Activated CD4-positive, alpha-beta memory T cell treated with anti-CD3 and anti-CD28 coated beads, Interleukin-2, amount 10 ng/mL, durations not matched to agents 7 days and 5 days (primary cell): Measurements from ENCODE around the gene UBL4B. TPM values are rescaled to one million over a fixed set of nuclear protein-coding genes. Genes with fewer than 3 reads are reported as not detected.
A peak's percentile ranks its signal among the peaks of the same experiment; 100 is the strongest.
"Not testable (repeated sequence)": the region's sequence is repeated elsewhere in the genome, so short reads cannot be mapped to it uniquely, and the experiment has no call there.

Experiments
- CTCF ChIA-PET: fragments of 350-600 bp; sonication (Branson Sonifier 250); formaldehyde crosslinking; loops from one replicate; lab custom pipeline; 2021; ENCODE audit warnings: antibody characterized with exemption, inconsistent platforms; lab: Charles Lee
- POLR2A ChIA-PET: fragments of 350-600 bp; sonication (Branson Sonifier 250); formaldehyde crosslinking; loops from one replicate; lab custom pipeline; 2021; ENCODE audit warnings: antibody characterized with exemption; lab: Charles Lee
- DNase-seq: peaks from one replicate; pipeline ENCODE4 v3.0.0-alpha.2; 2020
- H3K27ac Mint-ChIP-seq: one replicate; pipeline ENCODE4 v1.8.0; 2021; ENCODE audit warnings: mild to moderate bottlenecking, mixed read lengths
- H3K27me3 Mint-ChIP-seq: one replicate; pipeline ENCODE4 v1.8.0; 2021; ENCODE audit warnings: mixed read lengths
- H3K36me3 Mint-ChIP-seq: one replicate; pipeline ENCODE4 v1.8.0; 2021; ENCODE audit warnings: low read depth, mixed read lengths
- H3K4me1 Mint-ChIP-seq: one replicate; pipeline ENCODE4 v1.8.0; 2021; ENCODE audit warnings: mixed read lengths
- H3K4me3 Mint-ChIP-seq: one replicate; pipeline ENCODE4 v1.8.0; 2021; ENCODE audit warnings: mild to moderate bottlenecking, mixed read lengths
- H3K9me3 Mint-ChIP-seq: one replicate; pipeline ENCODE4 v1.8.0; 2021; ENCODE audit warnings: mixed read lengths
- total RNA-seq, 2 experiments: library from RNA; stranded (reverse); gene quantifications; one replicate each; pipeline ENCODE4 v1.2.3, GENCODE V29; 2021

UBL4B gene
- total RNA-seq, 2 experiments from 2014 or later, result not detected

DNA sequence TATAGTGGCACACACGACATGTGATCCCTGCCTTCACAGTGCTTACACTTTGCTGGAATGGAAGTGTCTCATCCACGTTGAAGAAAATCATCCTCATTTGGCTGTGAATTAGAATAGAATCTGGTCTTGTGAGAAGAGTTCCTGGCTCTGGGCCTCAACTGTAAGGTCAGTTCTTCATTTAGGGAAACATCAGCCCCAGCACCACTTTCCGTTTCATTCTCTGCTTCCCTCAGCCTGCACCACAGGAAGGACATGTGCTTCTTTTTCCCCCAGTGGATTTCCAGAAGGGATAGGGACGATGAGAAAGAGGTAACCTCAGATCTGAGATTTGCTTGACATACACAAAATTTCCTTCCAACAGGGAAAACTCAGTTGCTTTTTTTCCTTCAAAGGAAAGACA is 38.1 kb upstream of the UBL4B start:
- no peak overlapping the region for H3K27ac Mint-ChIP-seq
- peaks cover 56% of the 10 kb centered on the region for H3K27me3 Mint-ChIP-seq
- ChIA-PET CTCF (no interaction called here), POLR2A (no interaction called here)
- no peak overlapping the region for H3K4me3 Mint-ChIP-seq
- H3K9me3 Mint-ChIP-seq, result no peaks in the 10 kb centered on the region
- H3K36me3 Mint-ChIP-seq, result no peaks in the 10 kb centered on the region
- peaks cover 1% of the 10 kb centered on the region for H3K4me1 Mint-ChIP-seq
- no peak for DNase-seq

DNA sequence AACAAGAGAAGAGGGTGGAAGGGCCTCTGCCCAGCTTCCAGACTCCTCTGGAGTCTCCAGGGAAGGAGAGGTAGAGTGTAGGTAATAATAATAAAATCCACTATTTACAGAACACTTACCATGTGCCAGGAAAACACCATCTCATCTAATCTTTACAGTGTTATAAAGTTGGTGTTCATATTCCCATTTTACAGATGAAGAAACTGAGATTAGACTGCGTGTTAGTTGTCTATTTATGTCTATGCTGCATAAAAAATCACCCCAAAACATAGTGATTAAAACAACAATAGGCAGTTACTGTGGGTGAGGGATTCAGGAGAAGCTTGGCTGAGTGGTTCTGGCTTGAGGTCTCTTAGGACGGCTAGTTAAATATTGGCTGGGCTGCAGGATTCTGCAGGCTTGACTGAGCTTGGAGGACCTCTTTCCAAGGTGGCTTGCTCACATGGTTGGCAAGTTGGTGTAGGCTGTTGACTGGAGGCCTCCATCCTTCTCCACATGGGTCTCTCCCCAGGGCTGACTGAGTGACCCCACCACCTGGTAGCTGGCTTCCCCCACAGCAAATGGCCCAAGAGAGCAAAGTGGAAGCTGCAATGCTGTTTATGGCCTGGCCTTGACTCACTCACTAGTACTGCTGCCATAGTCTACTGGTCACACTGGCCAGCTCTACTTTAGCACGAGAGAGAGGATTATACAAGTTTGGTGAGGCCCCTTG is 35.3 kb upstream of the UBL4B start:
- Mint-ChIP-seq H3K36me3 (no peaks in the 10 kb centered on the region), H3K4me3 (no peak overlapping the region), H3K27ac (no peak overlapping the region), H3K9me3 (no peaks in the 10 kb centered on the region), H3K27me3 (peaks cover 38% of the 10 kb centered on the region), H3K4me1 (no peaks in the 10 kb centered on the region)
- POLR2A ChIA-PET, result no interaction called here
- DNase-seq, result no peak
- CTCF ChIA-PET, result interaction anchor here (0.8 to 2.8 kb wide), 3 partner anchors 14 to 29 kb away, joined by 3 to 12 read pairs (median 3); no protein-coding TSS in a partner anchor

DNA sequence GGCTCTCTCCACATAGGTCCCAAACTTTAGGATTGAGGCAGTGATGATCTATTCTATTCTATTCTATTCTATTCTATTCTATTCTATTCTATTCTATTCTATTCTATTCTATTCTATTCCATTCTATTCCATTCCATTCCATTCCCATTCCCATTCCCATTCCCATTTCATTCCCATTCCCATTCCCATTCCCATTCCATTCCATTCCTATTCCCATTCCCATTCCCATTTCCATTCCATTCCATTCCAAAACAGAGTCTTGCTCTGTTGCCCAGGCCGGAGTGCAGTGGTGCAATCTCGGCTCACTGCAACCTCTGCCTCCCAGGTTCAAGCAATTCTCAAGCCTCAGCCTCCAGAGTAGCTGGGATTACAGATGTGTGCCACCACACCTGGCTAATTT is 32.2 kb upstream of the UBL4B start:
- H3K27ac Mint-ChIP-seq, H3K9me3 Mint-ChIP-seq, POLR2A ChIA-PET, DNase-seq, CTCF ChIA-PET, H3K4me3 Mint-ChIP-seq, H3K36me3 Mint-ChIP-seq: not testable (repeated sequence)
- Mint-ChIP-seq H3K27me3 (peaks cover 39% of the 10 kb centered on the region), H3K4me1 (peaks cover 10% of the 10 kb centered on the region)

DNA sequence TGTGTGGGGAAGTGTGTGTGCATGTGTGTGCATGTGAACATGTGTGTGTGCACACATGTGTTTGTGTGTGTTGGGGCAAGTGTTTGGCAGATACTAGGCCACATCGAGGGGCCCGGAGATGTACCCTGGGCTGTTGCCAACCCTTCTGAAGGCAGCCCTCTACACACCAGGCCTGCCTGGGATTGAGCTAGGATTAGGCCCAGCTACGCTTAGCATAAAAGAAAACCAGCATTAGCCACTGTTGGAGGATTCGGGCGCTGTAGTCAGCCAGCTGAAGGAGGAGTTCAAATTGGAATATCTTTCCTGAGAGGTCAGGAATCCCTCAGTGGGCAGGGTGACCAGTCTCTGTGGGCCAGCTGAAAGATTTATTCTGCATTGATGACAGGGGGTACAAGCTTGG is 31.2 kb upstream of the UBL4B start:
- no peaks in the 10 kb centered on the region for H3K36me3 Mint-ChIP-seq
- POLR2A ChIA-PET, result interaction anchor here (0.6 to 1.4 kb wide), 2 partner anchors 11 to 16 kb away, joined by 3 to 4 read pairs; no protein-coding TSS in a partner anchor
- CTCF ChIA-PET, result interaction anchor here (0.8 to 3.0 kb wide), 5 partner anchors 10 to 24 kb away, joined by 3 to 13 read pairs (median 6); no protein-coding TSS in a partner anchor

DNA sequence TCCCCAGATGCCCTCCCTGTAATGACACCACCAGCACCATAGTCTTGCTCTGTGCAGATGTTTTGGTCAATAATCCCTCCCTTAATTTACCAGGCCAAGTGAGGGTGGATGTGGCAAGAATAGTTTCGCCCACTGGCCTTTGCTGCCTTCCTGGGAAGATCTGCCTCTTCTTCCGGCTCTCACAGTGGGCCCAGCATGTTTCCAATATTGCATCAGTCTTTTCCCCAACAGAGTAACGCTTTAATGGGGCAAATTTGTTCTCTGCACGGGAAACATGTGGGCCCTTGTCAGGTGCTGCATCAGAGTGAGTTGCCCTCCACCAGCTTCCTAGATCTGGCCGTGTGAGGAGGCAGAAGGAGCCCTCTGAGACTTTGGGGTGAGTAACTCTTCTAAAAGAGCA is 29.8 kb upstream of the UBL4B start:
- Mint-ChIP-seq H3K36me3 (no peaks in the 10 kb centered on the region), H3K27me3 (peaks cover 51% of the 10 kb centered on the region), H3K27ac (no peak overlapping the region), H3K4me1 (peaks cover 10% of the 10 kb centered on the region), H3K4me3 (no peak overlapping the region), H3K9me3 (no peaks in the 10 kb centered on the region)
- DNase-seq, result no peak
- POLR2A ChIA-PET, result interaction anchor here (1.2 to 1.4 kb wide), 2 partner anchors 9 to 48 kb away, joined by 4 read pairs; partner anchors contain the start of gene STRIP1
- CTCF ChIA-PET, result interaction anchor here (0.9 to 3.0 kb wide), 6 partner anchors 9 to 53 kb away, joined by 3 to 13 read pairs (median 5); no protein-coding TSS in a partner anchor

More for the DNA sequence above, 31.2 kb upstream of the UBL4B start:
- Mint-ChIP-seq H3K9me3 (no peaks in the 10 kb centered on the region), H3K27me3 (peaks cover 43% of the 10 kb centered on the region), H3K27ac (no peak overlapping the region), H3K4me3 (no peak overlapping the region), H3K4me1 (peaks cover 10% of the 10 kb centered on the region)
- DNase-seq, result no peak

DNA sequence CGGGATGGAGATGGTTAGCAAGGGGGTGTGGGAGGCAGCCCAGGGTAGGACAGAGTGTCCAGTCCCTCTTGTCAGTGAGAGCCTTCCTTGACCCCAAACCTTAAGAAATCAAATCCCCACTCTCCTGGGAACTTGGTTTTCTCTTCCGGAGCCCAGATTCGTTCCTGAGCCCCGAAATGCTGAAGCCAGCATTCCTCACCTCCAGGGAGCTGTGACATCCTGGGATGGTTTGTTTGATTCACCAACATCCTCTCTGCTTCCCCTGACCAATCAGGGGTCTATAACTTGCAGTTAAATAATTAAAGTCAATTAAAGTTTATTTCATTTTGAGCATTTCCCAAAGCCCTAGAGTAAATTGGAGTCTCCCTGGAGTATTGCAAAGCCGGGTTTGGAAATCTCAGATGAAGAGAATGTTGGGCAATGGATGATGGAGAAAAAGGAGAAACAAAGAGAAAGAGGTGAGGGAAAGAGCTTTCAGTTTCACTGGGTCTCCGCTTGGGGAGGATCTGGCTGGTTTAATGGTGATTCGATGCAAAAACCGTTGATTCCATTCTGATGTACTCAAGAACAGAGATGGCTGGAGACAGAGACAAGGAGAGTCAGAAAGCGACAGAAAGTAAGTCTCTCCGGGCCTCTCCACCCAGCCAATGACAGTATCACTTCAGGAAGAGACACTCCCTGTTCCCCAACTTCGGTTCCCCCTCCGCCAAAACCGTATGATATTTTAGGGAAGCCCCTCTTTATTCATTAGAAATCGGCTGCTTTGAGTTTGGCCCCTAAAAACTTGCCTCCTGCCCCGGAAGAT is 29.0 kb upstream of the UBL4B start:
- Mint-ChIP-seq H3K9me3 (no peaks in the 10 kb centered on the region), H3K27me3 (peaks cover 54% of the 10 kb centered on the region), H3K4me1 (peaks cover 10% of the 10 kb centered on the region), H3K27ac (no peak overlapping the region), H3K36me3 (no peaks in the 10 kb centered on the region), H3K4me3 (peak overlapping the region; percentile 72)
- ChIA-PET POLR2A (no interaction called here), CTCF (interaction anchor here (0.9 to 3.0 kb wide), 5 partner anchors 9 to 80 kb away, joined by 3 to 13 read pairs (median 4); no protein-coding TSS in a partner anchor)
- no peak for DNase-seq

DNA sequence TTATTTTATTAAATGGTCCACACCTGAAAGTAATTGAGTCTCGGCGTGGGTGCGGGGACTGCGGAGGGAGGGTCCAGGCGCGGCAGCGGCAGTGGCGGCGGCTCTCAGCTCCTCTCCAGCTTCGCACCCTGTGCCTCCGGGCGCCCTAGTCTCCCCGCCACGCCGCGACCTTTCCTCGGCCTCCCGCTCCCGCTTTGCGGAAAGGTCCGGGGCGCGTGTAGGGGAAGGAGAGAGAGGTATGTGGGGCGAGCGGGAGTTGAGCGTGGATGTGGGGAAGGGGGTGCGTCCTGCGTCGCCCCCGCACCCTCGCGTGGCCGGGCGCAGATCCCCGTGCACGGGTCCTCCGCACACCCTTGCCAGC is 28.4 kb upstream of the UBL4B start:
- no peak for DNase-seq
- H3K4me3 Mint-ChIP-seq, result peak overlapping the region; percentile 72
- ChIA-PET CTCF (interaction anchor here (0.9 to 3.0 kb wide), 4 partner anchors 9 to 79 kb away, joined by 3 to 13 read pairs (median 5); no protein-coding TSS in a partner anchor), POLR2A (no interaction called here)
- no peak overlapping the region for H3K27ac Mint-ChIP-seq
- H3K4me1 Mint-ChIP-seq, result peaks cover 10% of the 10 kb centered on the region
- peaks cover 54% of the 10 kb centered on the region for H3K27me3 Mint-ChIP-seq
- no peaks in the 10 kb centered on the region for H3K36me3 Mint-ChIP-seq
- no peaks in the 10 kb centered on the region for H3K9me3 Mint-ChIP-seq

DNA sequence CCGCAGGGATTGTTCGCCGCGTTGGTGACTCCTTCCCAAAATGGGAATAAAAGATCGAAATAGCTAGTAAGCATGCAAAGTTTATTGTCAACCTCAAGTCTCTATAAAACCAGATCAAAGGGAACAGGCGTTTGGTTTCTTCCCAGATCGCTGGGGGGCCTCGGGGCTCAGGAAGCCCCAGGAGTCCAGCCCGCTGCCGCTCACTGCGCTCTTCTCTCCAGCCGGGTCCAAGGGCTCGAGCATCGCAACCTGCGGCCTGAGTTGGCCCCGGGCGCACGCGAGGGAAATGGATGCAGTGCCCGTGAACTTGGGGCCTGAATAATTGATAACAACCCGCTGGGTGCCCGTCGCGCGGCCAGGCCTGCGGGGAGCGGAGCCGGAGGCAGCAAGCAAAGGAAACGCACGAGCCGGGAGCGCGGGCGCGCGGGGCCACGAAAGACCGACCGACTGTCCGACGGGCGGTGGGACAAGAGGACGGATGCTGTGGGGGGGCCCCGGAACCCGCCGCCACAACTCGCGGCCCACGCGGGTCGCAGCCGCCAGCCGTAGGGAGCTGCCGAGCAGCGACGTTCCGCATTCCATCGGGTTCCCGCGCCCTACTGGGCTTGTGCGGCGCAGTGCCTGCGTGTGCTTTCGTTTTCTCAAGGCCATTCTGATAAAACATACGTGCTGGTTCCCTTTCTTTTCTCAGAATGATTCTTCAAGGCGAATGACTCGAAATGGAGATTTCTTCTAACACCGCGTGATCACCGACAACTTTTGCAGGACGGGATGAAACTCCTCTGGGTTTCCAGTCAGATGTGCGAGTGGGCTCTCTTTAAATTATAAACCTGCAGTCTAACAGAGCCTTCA is 27.8 kb upstream of the UBL4B start:
- peak overlapping the region; percentile 72 for H3K4me3 Mint-ChIP-seq
- H3K27me3 Mint-ChIP-seq, result peaks cover 51% of the 10 kb centered on the region
- ChIA-PET CTCF (interaction anchor here (1.2 to 1.4 kb wide), 3 partner anchors 8 to 32 kb away, joined by 3 to 6 read pairs (median 4); no protein-coding TSS in a partner anchor), POLR2A (no interaction called here)
- peak; percentile 38 for DNase-seq
- H3K9me3 Mint-ChIP-seq, result no peaks in the 10 kb centered on the region
- H3K36me3 Mint-ChIP-seq, result no peaks in the 10 kb centered on the region
- H3K27ac Mint-ChIP-seq, result no peak overlapping the region
- H3K4me1 Mint-ChIP-seq, result peaks cover 10% of the 10 kb centered on the region

DNA sequence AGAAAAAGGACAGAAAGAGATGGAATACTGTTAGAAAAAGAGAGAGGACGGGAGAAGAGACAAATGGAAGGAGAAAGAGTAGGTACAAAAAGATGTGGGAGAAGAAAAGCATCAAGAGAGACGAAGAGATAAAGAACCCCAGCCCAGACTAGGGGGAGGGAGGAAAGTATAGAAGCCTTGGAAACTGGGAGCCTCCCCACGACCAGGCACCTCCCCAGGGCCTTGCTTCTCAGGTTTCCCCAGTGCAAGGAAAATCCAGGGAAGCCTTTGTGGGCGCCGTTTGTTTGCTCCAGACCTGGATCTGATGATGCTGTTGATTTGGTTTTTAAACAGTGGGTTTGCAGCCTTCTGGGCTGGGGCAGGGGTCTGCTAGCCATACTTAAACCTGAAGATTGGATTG is 26.6 kb upstream of the UBL4B start:
- peaks cover 10% of the 10 kb centered on the region for H3K4me1 Mint-ChIP-seq
- H3K36me3 Mint-ChIP-seq, result no peaks in the 10 kb centered on the region
- no peaks in the 10 kb centered on the region for H3K9me3 Mint-ChIP-seq
- H3K27ac Mint-ChIP-seq, result no peak overlapping the region
- CTCF ChIA-PET, result no interaction called here
- H3K4me3 Mint-ChIP-seq, result no peak overlapping the region
- POLR2A ChIA-PET, result no interaction called here
- H3K27me3 Mint-ChIP-seq, result peaks cover 56% of the 10 kb centered on the region
- DNase-seq, result no peak

DNA sequence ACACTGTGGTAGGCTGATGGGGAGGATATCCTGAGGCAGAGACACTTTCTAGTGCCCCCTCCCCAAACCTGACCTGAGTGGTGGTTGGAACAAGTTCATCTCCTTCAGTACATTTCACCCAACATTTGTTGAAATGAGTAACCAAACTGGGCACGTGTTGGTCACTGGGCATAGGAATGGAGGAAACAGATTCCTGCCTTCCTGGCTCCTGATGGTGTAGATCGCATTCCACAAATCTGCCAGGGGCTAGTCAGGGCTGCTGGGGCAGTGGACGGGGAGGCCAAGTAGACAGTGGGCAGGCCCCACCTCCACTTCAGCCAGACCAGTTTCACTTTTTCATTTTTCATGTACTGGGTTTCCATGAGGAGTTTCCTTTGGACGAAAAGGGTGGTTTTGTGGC is 25.3 kb upstream of the UBL4B start:
- DNase-seq, result no peak
- Mint-ChIP-seq H3K4me3 (no peak overlapping the region), H3K36me3 (no peaks in the 10 kb centered on the region), H3K27ac (no peak overlapping the region), H3K9me3 (no peaks in the 10 kb centered on the region), H3K27me3 (peaks cover 56% of the 10 kb centered on the region), H3K4me1 (peaks cover 10% of the 10 kb centered on the region)
- POLR2A ChIA-PET, result no interaction called here
- CTCF ChIA-PET, result interaction anchor here (0.8 to 1.4 kb wide), 3 partner anchors 30 to 361 kb away, joined by 3 to 5 read pairs (median 3); no protein-coding TSS in a partner anchor

DNA sequence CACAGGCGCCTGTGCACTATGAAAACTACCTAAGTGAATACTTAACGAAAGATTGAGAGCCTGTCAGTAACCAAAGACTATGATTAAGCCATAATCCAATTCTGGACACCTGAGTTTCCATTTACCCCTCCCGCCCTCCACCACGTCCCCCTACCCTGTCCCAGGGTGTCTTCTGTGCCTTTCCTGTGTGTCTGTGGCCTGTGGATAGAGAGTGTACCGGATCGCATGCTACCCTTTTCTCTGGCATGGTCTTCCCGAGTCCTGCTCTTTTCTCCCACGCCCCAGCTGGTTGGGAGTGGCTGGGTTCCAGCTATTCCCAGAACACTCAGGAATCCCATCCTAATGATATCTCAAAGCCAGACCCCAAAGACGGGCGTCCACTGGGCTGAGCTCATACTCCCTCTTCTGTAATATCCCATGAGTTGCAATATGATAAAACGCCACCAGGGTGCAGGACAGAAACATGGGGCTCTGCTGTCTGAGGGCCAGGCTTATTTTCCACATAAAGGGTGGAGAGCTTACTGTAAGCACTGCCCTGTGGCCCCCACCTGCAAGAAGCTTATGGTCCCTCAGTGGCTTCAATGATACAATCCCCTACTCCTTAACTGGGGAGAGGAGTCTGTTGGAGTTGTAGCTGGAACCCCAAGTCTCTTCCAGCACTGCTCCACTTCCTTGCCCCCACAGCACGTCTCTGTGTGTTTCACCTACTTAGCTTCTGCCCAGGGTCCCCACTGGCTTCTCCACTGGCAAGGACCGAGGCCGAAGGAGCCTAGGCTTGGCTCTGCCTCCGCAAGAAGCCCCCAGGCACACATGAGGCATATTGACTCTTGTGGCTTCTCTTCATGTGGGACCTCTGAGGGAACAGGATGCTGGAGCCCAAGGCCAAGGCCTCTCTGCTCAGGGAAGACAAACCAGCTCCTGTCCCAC is 24.2 kb upstream of the UBL4B start:
- no peak overlapping the region for H3K4me3 Mint-ChIP-seq
- DNase-seq, result peak; percentile 48
- peaks cover 10% of the 10 kb centered on the region for H3K4me1 Mint-ChIP-seq
- no peaks in the 10 kb centered on the region for H3K36me3 Mint-ChIP-seq
- no peaks in the 10 kb centered on the region for H3K9me3 Mint-ChIP-seq
- POLR2A ChIA-PET, result no interaction called here
- peaks cover 58% of the 10 kb centered on the region for H3K27me3 Mint-ChIP-seq
- no peak overlapping the region for H3K27ac Mint-ChIP-seq
- CTCF ChIA-PET, result interaction anchor here (0.6 to 1.6 kb wide), 27 partner anchors 9 to 760 kb away, joined by 3 to 32 read pairs (median 4); partner anchors contain the start of gene STRIP1
